22Rv1 (cell line): Measurements from ENCODE around the gene LMCD1.

Experiments
- ZFX ChIP-seq: fragments of 450-650 bp; IDR thresholded peaks from 2 replicates; pipeline ENCODE4 v1.6.1; 2017; ENCODE audit warnings: antibody characterized with exemption, borderline replicate concordance
- TF ChIP-seq, protein P1 (sequence below): fragments of 450-650 bp; IDR thresholded peaks from 2 replicates; pipeline ENCODE4 v1.5.1; 2017; ENCODE audit warnings: mild to moderate bottlenecking

DNA sequence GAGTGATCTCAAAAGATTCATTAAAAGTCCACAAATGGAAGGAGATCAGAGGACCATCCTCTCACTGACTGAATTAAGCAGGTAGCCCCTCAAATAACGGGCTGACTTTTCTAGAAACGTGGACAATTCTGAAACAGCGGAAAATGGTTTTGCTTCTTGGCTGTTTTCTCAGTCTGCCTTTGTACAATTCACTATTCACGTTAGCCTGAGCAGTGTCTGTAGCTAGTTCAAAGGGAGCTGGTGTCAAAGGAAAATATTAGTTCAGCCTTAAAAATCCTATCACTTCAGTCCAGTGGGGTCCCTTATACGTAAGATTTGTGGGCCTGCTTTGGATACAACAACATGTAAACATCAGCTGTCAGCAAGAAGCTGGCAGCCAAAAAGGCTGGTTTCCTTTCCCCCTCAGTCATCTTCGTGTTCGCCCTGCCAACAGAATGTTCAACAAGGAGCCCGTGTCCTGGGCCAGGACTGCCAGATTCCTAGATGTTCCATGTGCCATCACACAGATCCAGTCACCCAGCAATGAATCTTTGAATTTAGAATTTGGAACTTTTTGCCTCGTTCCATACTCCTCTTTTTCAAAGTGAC, 19.3 kb downstream of the LMCD1 start:
- TF ChIP-seq, protein P1, sequence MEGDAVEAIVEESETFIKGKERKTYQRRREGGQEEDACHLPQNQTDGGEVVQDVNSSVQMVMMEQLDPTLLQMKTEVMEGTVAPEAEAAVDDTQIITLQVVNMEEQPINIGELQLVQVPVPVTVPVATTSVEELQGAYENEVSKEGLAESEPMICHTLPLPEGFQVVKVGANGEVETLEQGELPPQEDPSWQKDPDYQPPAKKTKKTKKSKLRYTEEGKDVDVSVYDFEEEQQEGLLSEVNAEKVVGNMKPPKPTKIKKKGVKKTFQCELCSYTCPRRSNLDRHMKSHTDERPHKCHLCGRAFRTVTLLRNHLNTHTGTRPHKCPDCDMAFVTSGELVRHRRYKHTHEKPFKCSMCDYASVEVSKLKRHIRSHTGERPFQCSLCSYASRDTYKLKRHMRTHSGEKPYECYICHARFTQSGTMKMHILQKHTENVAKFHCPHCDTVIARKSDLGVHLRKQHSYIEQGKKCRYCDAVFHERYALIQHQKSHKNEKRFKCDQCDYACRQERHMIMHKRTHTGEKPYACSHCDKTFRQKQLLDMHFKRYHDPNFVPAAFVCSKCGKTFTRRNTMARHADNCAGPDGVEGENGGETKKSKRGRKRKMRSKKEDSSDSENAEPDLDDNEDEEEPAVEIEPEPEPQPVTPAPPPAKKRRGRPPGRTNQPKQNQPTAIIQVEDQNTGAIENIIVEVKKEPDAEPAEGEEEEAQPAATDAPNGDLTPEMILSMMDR, result no peak
- no peak for TF ChIP-seq ZFX
